ENCODE data around the gene URB1.
A peak's percentile ranks its signal among the peaks of the same experiment; 100 is the strongest.
"Not testable (repeated sequence)": the region's sequence is repeated elsewhere in the genome, so short reads cannot be mapped to it uniquely, and the experiment has no call there.

The URB1 gene

DNA sequence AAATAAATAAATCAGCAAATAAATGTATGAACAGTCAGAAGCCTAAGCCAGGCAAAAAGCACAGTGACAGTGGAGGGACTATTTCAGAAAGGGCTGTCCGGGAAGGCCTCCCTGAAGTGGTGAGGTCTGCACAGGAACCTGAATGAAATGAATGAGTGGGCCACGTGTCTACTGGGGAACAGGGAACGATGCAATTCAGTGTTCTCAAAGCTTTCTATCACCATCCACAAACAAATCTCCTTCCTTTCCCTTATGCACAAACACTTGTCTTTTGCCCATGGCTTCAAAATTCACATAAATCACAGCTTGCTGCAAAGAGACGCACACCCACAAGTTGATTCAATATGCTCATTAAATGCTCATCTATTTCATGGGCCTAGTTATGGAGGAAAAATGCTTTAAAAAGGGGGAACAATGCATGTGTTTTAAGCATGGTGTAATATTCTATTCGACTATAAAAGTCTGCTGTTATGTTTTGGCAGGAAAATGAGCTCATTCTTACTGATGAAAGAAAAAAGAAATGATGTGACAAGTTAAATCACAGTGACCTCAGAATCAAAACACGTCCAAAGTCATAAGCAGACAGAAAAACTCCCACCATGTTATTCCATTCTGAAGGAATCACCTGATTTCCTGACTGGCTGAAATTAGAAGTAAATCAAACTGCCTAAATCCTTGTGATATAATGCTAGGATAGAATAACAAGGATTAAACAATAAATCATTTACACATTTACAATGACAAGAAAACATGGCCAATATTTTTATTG is 21.6 kb downstream of the URB1 start:
- Histone ChIP-seq H3K9ac (ENCODE audit: insufficient read length) (peak overlapping the region; percentile 25), H3K27ac (no peak overlapping the region), H3K36me3 (ENCODE audit: insufficient read depth, low read length) (peaks cover 95% of the 10 kb centered on the region), H3K4me3 (no peak overlapping the region), H3K9me3 (ENCODE audit: low read depth, low read length) (no peaks in the 10 kb centered on the region)
- no peak for TF ChIP-seq FOXP2 (optimal IDR thresholded peaks at IDR 0.05; ENCODE audit: control extremely low read depth, extremely low read length, insufficient read depth)
- TF ChIP-seq POLR2AphosphoS5 (IDR thresholded peaks at IDR 0.05; ENCODE audit: borderline replicate concordance, low read depth, low read length), result no peak
- TF ChIP-seq EZH2 (IDR thresholded peaks at IDR 0.05), result no peak
- DNase-seq (ENCODE audit: low read depth, low spot score), result no peak

DNA sequence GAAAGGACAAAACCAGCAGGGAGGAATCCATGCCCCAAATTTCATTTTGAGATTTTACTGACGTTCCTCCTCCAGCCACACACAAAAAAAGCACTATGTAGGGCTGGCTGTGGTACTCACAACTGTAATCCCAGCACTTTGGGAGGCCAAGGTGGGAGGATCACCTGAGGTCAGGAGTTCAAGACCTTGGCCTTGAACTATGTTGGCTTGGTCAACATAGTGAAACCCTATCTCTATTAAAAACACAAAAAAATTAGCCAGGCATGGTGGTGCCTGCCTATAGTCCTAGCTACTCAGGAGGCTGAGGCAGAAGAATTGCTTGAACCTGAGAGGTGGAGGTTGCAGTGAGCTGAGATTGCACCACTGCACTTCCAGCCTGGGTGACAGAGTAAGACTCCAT is 23.9 kb downstream of the URB1 start:
- H3K27ac ChIP-seq; DNase-seq (ENCODE audit: low read depth, low spot score); H3K9me3 ChIP-seq (ENCODE audit: low read depth, low read length); H3K9ac ChIP-seq (ENCODE audit: insufficient read length); H3K4me3 ChIP-seq: not testable (repeated sequence)
- peaks cover 89% of the 10 kb centered on the region for H3K36me3 ChIP-seq (ENCODE audit: insufficient read depth, low read length)

DNA sequence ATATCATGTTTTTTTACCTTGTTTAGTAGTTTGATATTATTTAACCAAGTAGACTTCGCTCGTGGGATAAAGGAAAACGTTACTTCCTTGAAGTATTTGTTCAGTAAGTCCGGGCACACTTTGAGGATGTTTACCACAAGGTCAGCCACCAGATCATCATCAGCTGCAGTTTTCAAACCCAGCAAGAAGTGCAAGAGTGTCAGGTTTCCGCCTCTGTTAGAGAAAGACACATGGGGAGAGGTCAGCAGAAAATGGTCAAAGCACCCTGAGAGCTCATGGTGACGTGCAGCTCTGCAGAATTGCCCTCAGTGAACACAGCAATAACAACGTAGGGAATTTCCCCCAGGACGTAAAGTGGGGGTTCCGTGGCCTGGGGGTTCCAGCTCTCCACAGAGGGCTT is 24.4 kb downstream of the URB1 start:
- H3K27ac ChIP-seq, result no peak overlapping the region
- DNase-seq (ENCODE audit: low read depth, low spot score), result no peak
- TF ChIP-seq POLR2AphosphoS5 (IDR thresholded peaks at IDR 0.05; ENCODE audit: borderline replicate concordance, low read depth, low read length) (no peak), FOXP2 (optimal IDR thresholded peaks at IDR 0.05; ENCODE audit: control extremely low read depth, extremely low read length, insufficient read depth) (no peak), EZH2 (IDR thresholded peaks at IDR 0.05) (no peak)
- no peak overlapping the region for H3K4me3 ChIP-seq
- H3K9me3 ChIP-seq (ENCODE audit: low read depth, low read length), result no peaks in the 10 kb centered on the region
- H3K36me3 ChIP-seq (ENCODE audit: insufficient read depth, low read length), result peaks cover 89% of the 10 kb centered on the region
- H3K9ac ChIP-seq (ENCODE audit: insufficient read length), result no peak overlapping the region

DNA sequence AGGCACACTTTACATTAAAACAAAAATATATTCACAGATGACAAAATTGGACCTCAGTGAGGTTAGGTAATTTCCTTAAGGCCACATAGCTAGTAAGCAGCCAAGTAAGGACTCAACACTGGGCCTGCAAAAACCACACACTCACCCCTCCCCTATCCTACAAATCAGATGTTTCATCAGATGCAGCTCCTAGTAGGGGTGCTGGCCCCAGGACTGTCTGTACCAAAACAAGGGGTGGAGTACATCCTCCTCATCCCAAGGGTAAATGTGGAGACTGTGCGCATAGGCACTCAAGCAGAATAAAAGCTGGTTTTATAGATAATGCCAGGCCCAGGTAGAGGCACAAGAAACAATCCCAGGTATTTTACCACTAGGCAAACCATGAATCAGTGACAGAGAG is 25.7 kb downstream of the URB1 start:
- no peak for DNase-seq (ENCODE audit: low read depth, low spot score)
- no peaks in the 10 kb centered on the region for H3K9me3 ChIP-seq (ENCODE audit: low read depth, low read length)
- H3K4me3 ChIP-seq, result no peak overlapping the region
- no peak overlapping the region for H3K27ac ChIP-seq
- TF ChIP-seq POLR2AphosphoS5 (IDR thresholded peaks at IDR 0.05; ENCODE audit: borderline replicate concordance, low read depth, low read length) (no peak), FOXP2 (optimal IDR thresholded peaks at IDR 0.05; ENCODE audit: control extremely low read depth, extremely low read length, insufficient read depth) (no peak)
- no peak overlapping the region for H3K9ac ChIP-seq (ENCODE audit: insufficient read length)
- peaks cover 89% of the 10 kb centered on the region for H3K36me3 ChIP-seq (ENCODE audit: insufficient read depth, low read length)

DNA sequence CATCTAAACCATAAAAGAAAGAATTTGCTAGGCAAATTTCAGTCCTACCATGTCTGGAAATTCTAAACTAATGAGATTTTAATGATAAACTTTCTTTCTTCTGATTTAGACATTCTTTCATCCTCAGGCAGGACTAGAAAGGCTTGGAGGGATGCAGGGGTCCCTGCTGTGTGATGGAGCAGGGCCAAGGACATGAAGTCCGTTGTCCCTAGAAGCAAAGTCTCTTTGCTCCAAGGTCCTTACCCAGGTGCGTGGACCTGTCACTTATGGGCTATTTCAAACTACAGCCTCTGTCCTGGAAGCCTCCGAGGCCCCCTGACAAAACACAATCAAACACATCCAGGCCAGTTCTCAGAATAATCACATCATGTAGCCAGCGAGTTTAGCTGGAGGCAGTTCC is 26.6 kb downstream of the URB1 start:
- DNase-seq (ENCODE audit: low read depth, low spot score), result no peak
- no peak overlapping the region for H3K4me3 ChIP-seq
- H3K9ac ChIP-seq (ENCODE audit: insufficient read length), result no peak overlapping the region
- H3K36me3 ChIP-seq (ENCODE audit: insufficient read depth, low read length), result peaks cover 89% of the 10 kb centered on the region
- TF ChIP-seq POLR2AphosphoS5 (IDR thresholded peaks at IDR 0.05; ENCODE audit: borderline replicate concordance, low read depth, low read length) (no peak), FOXP2 (optimal IDR thresholded peaks at IDR 0.05; ENCODE audit: control extremely low read depth, extremely low read length, insufficient read depth) (no peak), EZH2 (IDR thresholded peaks at IDR 0.05) (no peak)
- no peaks in the 10 kb centered on the region for H3K9me3 ChIP-seq (ENCODE audit: low read depth, low read length)
- H3K27ac ChIP-seq, result no peak overlapping the region

DNA sequence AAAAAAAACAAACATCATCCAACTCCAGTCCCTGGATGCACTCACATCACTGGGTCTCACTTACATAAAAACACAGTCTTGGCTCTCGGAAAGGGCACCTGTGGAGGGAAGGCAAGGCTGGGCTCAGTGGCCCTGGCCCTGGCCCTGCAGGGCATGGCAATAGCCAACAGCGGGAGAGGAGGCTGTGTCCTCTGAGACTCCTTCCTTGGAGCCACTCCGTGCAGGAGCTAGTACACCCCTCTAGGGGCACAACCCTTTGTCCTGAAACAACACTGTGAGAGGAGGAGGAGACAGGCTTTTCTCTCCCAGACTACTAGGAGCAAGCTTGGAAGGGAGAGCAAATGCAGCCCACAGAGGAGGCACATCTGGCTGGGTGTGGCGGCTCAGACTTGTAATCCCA is 28.0 kb downstream of the URB1 start:
- no peak for DNase-seq (ENCODE audit: low read depth, low spot score)
- H3K27ac ChIP-seq, result no peak overlapping the region
- TF ChIP-seq POLR2AphosphoS5 (IDR thresholded peaks at IDR 0.05; ENCODE audit: borderline replicate concordance, low read depth, low read length), result no peak
- TF ChIP-seq FOXP2 (optimal IDR thresholded peaks at IDR 0.05; ENCODE audit: control extremely low read depth, extremely low read length, insufficient read depth), result no peak
- TF ChIP-seq EZH2 (IDR thresholded peaks at IDR 0.05), result no peak
- H3K9ac ChIP-seq (ENCODE audit: insufficient read length), result no peak overlapping the region
- no peak overlapping the region for H3K4me3 ChIP-seq
- H3K36me3 ChIP-seq (ENCODE audit: insufficient read depth, low read length), result peaks cover 90% of the 10 kb centered on the region
- H3K9me3 ChIP-seq (ENCODE audit: low read depth, low read length), result no peaks in the 10 kb centered on the region

DNA sequence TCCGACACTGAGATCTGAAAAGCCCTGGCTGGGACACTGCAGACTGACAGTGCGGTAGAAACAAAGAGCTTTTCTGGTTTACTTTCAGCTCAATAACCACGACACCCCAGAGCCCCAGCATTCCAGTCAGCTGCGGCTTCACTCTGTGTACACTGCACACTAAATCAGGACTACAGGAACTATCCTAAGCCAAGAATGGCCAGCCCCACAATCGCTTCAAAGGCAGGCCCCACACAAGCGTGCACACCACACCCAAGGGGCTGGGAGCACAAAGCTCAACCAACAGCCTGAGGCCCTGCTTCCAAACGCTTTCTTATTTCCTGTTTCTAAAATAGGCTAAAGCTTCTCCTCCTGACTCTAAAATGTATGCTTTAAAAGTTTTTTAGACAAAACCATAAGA is 28.4 kb downstream of the URB1 start:
- H3K36me3 ChIP-seq (ENCODE audit: insufficient read depth, low read length), result peaks cover 90% of the 10 kb centered on the region
- no peak overlapping the region for H3K4me3 ChIP-seq
- no peak for DNase-seq (ENCODE audit: low read depth, low spot score)
- H3K9me3 ChIP-seq (ENCODE audit: low read depth, low read length), result no peaks in the 10 kb centered on the region
- H3K27ac ChIP-seq, result no peak overlapping the region
- no peak for TF ChIP-seq EZH2 (IDR thresholded peaks at IDR 0.05)
- no peak for TF ChIP-seq FOXP2 (optimal IDR thresholded peaks at IDR 0.05; ENCODE audit: control extremely low read depth, extremely low read length, insufficient read depth)
- no peak overlapping the region for H3K9ac ChIP-seq (ENCODE audit: insufficient read length)

DNA sequence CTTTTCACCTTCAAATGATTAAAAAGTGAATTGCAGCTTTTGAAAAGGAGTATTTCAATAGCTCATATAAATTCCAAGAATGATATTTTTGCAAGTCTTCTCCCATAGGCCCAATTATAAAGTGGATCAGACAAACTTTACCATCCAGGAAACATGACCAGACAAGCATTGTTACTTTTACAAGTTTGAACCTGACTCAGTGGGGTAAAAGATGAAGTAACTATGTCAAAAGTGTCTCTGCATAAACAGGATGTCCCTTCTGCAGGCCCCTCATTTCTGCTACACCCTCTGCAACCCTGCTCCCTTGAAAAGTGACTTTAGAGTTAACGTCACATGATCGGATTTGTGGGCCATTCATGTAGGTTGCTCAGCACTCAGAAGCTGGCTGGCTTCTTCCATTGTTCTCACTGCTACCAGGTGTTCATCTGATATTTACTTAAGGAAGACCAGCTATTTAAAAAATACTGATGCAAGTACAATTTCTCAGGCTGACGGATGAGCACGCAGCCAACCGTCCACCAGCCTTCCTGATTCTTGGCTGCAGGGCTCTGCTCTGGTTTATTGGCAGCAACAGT is 32.3 kb downstream of the URB1 start:
- H3K9ac ChIP-seq (ENCODE audit: insufficient read length), result no peak overlapping the region

More for the DNA sequence above, 32.3 kb downstream of the URB1 start:
- Histone ChIP-seq H3K36me3 (ENCODE audit: insufficient read depth, low read length) (peaks cover 88% of the 10 kb centered on the region), H3K9me3 (ENCODE audit: low read depth, low read length) (no peaks in the 10 kb centered on the region), H3K4me3 (no peak overlapping the region), H3K27ac (no peak overlapping the region)
- no peak for DNase-seq (ENCODE audit: low read depth, low spot score)
- TF ChIP-seq EZH2 (IDR thresholded peaks at IDR 0.05), result no peak
- no peak for TF ChIP-seq POLR2AphosphoS5 (IDR thresholded peaks at IDR 0.05; ENCODE audit: borderline replicate concordance, low read depth, low read length)
- TF ChIP-seq FOXP2 (optimal IDR thresholded peaks at IDR 0.05; ENCODE audit: control extremely low read depth, extremely low read length, insufficient read depth), result no peak

All from SK-N-MC (cell line).